HG02642 (cell line): ENCODE results near the gene OXCT2.
A peak's percentile ranks its signal among the peaks of the same experiment; 100 is the strongest.
"Not testable (repeated sequence)": the region's sequence is repeated elsewhere in the genome, so short reads cannot be mapped to it uniquely, and the experiment has no call there.

Source experiments
- ATAC-seq: cut with Tn5 transposase; IDR thresholded peaks from one replicate; pipeline ENCODE4 v1.9.1; 2021; ENCODE audit warnings: mild to moderate bottlenecking; ENCODE audit not compliant: unreplicated experiment, poor library complexity

OXCT2 gene

DNA sequence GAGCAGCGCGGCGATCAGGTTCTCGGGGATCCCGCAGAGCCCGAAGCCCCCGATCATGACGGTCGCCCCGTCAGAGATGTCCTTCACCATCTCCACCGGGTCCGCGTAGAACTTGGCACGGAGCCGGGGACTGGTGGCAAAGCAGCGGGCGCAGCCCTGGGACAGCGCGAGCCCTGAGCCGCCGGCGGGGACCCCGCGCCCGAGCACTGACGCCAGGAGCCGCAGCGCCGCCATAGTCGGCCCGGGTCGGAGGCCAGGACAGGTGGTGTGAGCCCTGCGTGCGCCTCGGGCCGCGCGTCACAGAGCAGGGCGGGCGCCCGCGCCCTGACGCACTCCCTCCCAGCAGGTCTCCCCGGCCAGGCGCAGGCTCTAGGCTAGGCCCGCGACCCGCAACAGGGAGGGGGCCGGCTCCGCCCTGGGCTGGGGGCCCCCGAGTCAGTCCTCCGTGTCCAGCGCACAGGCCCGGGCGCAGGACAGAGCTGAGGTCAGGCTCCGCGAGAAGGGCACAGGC lies at the start of gene OXCT2:
Gene OXCT2 (minus strand): TSS at position 327 of the 511 bp plus-strand sequence. CDS start 93 bp downstream, at position 234.
- not testable (repeated sequence) for ATAC-seq

DNA sequence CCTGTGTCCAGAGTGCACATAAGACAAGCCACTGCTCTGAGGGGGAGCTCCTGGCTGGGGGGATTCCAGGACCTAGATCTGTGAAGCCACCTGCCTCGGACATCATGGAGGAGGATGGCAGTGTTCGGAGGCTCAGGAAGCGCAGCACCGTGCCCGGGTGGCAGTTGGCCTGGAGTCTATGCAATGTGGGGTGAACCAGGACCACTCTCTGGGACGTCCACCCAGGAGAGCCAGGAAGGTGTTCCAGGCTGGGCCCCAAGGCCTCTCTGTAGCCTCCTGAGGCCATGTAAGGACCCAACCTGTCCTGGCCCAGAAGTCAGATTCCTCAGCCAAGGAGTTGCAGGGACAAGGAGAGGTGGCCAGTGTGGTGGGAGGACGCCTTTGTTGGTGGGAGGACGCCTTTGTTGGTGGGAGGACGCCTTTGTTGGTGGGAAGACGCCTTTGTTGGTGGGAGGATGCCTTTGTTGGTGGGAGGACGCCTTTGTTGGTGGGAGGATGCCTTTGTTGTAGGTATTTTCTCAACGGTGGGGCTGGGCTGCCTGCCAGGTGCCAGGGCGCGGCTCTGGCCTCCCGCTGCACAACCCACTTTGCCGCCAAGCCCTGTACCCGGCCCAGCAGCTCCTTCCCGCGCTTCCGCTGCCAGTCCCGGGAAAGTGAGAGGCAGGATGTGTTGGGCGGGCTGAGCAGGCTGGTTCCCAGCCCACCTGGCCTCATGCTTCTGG lies 48.1 kb upstream of the OXCT2 start:
- ATAC-seq, result no peak

DNA sequence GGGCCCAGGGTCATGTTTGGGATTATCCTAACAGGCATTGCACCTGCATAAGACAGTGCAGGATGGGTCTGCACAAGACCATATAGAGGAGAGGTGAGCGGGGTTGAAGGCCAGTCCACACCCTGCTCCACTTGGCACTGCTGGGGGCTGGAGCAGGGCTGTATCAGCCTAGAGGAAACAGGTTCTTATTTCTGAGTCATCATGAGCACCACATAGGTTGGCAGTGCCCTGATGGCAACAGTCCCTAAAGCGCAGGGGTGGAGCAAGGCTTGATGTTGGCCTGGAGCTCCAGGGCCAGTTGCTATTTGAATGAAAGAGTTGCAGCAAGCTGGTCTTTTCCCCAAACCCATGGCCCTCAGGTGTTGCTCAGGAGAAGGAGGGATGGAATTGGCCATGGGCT lies 47.3 kb upstream of the OXCT2 start:
- no peak for ATAC-seq

DNA sequence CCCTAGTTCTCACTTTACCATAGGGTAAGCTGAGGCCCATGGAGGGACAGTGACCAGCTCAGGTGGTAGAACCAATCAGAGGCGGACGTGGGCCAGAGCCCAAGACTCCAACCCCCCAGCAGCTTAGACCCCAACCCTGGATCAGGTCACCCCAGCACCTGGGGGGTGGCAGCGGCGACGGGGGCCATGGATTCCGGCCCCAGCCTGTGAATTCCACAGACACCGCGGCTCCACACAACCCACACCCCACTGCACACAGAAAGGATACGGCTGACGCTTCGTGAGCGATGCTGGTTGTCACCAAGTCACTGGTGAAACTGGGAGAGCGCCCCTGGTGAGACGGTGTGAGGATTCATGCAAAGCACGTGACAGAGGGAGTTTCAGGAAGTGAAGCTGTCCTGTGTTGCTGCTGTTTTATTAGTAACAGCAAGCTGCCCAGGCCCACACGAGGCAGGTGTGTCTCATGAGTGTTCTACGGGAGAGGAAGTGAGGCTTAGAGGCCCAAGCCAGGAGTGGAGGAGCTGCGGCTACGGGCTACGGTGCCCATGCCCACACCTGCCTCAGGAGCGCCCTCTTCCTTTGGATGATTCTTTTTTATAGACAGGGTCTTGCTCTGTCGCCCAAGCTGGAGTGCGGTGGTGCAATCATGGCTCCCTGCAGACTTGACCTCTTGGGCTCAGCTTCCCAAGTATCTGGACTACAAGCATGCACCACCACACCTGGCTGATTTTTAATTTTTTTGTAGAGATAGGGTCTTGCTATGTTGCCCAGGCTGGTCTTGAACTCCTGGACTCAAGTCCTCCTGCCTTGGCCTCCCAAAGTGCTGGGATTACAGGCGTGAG lies 46.2 kb upstream of the OXCT2 start:
- peak; percentile 82 for ATAC-seq

DNA sequence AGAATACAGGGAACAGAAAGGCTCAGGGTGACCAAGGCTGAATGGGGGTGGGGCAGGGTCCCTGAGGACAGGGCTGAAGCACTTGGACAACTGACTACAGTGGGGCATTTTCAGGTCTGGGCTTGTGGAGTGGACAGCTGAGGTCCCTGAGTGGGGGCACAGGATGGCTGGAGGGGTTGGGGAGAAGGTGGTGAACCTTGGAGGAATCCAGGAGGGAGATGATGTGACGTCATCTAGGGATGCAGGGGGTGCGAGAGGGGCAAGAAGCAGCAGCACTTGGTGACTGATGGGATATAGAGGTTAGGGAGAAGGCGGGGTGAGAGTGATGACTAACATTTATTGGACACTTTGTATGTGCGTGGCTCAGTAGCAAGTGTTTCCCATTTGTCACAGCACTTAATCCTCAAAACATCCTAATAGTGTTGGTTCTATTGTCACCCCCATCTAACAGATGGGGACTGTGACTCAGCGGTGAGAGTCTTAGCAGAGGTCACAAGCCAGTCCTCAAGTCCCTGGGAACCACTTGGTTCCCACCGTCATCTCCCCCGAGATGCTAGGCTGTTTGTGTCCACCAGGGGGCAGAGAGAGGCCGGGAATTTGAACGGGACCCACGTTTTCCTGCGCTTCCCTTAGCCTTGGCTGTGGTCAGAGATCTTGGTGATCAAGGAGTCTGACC lies 45.4 kb upstream of the OXCT2 start:
- peak; percentile 41 for ATAC-seq

DNA sequence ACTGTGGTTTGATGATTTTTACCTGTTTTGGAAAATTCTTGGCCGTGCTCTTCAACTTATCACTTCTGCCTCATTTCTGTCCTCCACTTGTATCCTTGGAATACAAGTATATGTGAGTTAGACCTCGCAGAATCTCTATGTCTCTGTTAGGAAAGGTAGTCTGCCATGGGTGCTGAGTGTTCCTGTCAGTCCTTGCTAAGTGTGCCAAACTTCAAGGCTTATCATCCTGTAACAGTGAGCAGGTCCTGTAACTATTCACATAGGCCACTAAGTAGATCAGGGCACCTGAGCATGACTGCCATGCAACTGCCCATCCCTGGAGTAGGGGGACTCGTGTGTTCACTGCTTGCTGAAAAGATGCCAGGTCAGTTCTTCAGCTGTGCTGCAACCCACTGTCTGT lies 41.8 kb upstream of the OXCT2 start:
- ATAC-seq, result no peak

DNA sequence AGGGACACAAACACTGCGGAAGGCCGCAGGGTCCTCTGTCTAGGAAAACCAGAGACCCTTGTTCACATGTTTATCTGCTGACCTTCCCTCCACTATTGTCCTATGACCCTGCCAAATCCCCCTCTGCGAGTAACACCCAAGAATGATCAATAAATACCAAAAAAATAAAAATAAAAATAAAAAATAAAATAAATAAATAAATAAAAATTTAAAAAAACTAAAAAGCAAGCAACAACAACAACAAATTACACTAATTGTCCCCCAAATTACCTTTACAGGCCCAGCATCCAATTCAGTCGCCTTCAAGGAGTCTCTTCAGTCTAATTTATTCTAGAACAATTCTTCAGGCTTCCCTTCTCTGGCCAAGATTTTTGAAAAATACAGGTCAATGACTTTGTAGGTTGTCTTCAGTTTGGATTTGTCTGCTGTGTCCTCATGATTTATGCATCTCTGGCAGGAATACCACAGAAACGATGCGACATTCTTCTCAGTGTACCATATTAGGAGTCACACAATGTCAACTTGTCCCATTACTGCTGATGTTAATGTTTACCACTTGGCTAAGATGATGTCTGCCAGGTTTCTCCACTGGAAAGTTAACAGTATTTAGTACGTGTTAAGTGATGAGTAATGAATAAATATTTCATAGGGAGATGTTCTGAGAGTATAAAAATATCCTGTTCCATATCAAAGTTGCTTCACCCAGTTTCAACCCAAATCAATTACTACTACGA lies 37.8 kb upstream of the OXCT2 start:
- no peak for ATAC-seq

DNA sequence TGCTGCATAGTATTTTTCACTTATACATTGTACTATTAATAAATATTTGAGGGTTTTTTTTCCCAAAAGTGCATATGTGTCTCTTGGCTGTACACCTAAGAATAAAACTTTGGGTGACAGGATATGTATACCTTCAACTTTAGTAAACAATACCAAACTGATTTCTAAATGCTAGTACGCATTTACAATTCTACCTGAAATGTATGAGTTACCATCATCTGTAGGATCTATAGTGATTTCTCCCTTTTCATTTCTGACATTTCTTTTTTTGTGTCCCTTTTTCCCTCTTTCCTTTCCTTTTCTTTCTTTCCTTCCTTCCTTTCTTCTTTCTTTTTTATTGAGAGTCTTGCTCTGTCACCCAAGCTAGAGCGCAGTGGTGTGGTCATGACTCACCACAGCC lies 34.2 kb upstream of the OXCT2 start:
- no peak for ATAC-seq

DNA sequence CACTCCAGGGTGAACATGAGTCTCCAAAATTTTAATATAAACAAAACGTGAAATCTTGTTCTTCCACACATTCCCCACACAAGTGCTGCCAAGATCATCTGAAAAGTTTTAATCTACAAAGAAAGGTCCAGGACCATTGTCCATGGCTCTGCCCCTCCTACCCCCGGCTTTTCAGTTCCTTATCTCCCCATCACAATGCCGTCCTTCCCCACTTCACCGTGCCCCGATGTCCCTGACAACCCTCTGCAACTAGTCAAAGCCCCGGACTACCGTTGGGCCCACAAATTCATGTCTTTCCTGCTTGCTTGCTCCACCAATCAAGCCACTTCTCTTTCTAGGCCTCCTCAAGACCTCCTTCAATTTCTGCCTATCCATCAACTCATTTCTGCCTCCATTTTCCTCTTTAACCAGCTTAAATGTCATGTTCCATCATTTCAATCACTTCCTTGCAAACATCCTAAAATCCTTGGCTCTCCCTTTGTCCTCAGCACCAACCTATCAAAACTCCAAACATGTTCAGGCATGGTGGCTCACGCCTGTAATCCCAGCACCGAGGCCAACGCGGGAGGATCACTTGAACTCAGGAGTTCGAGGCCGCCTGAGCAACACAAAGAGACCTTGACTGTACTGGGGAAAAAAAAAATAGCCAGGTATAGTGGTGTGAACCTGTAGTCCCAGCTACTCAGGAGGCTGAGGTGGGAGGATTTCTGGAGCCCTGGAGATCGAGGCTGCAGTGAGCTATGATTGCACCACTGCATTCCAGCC lies 31.5 kb upstream of the OXCT2 start:
- ATAC-seq, result no peak

DNA sequence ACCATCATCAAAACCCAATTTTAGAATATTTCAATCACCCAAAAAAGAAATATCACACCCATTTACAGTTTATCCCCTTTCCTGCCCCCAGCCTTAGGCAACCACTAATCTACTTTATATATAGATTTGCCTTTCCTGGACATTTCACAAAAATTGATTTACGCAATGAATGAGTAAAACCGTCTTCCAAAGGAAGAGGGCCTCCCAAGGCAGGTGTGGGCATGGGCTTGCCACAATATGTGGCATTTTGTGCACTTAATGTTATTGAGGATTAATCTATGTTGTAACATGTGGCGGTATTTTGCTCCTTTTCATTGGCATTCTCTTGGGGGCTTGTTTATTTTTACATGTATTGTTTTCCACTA lies 29.3 kb upstream of the OXCT2 start:
- no peak for ATAC-seq

DNA sequence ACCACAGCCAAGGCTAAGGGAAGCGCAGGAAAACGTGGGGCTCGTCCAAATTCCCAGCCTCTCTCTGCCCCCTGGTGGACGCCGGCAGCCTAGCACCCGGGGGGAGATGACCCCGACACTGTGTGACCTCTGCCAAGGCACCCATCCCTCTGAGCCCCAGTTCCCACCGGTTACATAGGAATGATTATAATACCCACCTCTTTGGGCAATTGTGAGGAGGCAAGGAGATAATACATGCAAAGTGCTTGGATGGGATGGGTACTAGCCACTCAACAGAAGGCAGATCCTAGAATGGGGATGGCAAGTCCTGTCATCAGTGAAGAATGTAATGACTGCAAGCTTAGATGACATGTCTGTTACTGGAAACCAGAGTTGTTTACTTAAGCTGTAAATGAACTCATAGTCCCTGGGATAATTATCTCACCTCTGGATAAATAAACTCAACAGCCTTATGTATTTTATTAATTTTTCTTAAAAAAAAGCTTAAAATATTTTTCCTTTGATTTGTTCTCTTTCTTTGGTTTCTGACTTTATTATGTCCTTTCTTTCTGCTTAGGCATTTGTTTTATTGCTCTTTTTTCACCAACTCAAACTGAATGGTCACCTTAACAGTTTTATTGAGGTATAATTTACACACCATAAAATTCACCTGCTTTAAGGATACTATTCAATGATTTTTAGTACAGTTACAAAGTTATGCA lies 28.8 kb upstream of the OXCT2 start:
- peak; percentile 74 for ATAC-seq

DNA sequence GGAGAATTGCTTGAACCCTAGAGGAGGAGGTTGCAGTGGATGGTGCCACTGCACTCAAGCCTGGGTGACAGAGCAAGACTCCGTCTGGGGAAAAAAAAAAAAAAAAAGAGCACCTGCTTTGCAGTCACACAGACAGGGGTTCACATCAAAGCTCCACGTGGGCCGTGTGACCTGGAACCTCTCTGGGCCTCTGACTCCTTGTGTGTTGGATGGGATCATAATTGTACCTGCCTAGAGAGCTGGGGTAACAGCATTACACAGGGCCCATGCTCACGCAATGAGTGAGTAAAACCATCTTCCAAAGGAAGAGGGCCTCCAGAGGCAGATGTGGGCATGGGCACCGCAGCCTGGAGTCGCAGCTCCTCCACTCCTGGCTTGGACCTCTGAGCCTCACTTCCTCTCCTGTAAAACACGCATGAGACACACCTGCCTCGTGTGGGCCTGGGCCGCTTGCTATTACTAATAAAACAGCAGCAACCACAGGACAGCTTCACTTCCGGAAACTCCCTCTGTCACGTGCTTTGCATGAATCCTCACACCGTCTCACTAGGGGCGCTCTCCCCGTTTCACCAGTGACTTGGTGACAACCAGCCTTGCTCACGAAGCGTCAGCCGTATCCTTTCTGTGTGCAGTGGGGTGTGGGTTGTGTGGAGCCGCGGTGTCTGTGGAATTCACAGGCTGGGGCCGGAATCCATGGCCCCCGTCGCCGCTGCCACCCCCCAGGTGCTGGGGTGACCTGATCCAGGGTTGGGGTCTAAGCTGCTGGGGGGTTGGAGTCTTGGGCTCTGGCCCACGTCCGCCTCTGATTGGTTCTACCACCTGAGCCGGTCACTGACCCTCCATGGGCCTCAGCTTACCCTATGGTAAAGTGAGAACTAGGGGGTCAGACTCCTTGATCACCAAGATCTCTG lies 28.0 kb upstream of the OXCT2 start:
- peak; percentile 92 for ATAC-seq

DNA sequence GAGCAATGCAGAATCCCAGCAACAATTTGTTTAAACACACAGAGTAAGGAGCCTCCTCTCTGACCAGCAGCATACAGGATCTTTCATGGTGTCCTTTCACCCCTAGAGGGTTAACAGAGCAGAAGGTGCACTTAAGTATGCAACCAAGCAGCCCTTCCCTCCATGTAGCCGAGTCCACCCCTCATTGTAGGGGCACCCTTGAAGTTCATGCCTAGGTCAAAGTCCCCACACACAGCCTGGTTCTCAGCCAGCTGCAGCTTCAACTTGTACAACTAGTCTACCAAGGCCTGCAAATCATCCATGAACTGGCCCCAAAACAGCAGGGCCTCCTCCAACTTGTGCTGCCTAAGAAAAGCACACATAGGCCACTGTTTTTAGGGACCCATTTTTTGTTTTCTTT lies 24.5 kb upstream of the OXCT2 start:
- ATAC-seq, result no peak

DNA sequence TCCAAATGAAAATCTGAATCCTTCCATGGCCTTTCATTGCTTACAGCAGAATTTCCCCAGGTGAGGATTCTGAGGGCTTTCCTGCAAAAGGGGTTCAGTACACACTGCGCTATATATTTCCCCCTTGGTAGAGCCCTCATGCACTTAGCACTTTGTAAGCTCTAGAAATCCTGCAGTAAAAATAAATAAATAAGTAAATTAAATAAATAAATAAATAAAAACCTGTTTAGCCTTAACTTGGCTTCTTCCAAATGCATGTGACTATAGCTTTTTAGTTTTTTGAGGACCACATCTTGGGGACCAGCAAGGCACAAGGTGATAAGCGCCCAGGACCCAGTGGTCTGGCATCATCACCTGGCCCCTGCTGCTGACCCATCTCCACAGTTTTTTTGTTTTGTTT lies 20.7 kb upstream of the OXCT2 start:
- no peak for ATAC-seq

DNA sequence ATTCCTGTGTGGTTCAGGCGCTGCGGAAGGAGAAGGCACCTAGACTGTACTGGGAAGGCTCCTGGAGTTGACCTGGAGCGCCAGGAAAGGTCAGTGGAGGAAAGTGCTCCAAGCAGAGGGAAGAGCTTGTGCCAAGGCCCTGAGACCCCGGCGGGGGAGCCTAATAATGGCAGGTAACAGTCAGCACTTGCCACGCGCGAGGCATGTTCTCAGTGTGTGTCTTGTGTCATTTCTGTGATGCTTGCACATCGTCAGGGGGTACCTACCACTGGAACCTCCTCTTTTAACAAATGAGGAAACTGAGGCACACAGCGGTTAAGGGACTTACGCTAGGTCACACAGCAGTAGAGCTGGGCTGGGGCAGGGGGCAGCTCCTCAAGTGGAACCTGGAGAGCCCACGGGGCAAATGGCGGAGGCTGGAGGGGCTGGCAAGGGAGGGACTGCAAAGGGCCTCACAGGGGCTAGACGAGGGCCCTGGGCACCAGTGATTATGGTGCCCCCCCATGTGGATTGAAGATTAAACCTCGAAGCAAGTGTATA lies 18.5 kb upstream of the OXCT2 start:
- no peak for ATAC-seq

DNA sequence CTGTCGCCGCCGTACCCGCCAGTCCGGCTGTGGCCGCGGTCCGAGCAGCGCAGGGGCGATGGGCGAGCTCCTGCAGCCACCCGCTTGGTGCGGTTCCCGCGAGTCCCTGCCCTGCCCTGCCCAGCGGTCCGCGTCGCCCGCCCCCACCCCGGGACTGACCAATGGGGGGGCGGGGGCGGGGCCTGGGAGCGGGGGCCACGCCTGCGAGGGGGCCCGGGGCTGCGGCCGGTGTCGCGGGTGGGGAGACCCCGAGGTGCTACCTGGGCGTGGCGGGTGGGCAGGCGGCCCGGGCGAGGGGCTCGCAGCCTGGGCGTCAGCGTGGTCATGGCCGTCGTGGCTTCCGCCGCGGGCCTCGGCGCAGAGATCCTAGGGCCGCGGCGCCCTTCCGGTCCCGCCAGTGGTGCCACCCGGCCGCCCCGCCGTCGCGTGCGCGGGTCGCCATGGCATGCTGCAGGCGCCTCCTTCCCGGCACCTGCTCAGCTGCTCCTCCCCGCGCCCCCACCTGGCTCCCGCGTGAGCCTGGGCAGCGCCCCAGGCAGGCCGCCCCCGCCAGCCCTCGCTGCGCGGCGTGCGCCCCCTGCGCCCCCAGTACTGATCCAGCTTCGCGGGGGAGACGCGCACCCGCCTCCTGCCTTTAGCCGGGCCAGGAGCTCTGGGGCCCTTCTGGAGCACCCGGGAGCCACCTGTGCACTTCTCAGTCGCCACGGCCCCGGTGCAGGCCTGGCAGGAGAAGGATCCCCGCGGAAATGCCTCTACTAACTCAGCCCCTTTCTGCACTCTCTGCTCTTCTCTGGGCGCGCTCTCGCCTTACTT lies 17.8 kb upstream of the OXCT2 start, which contains the start of gene BMP8B:
Gene BMP8B (minus strand): TSS at position 108 of the 813 bp plus-strand sequence. CDS start 380 bp downstream, outside the sequence.
- ATAC-seq, result peak; percentile 64

DNA sequence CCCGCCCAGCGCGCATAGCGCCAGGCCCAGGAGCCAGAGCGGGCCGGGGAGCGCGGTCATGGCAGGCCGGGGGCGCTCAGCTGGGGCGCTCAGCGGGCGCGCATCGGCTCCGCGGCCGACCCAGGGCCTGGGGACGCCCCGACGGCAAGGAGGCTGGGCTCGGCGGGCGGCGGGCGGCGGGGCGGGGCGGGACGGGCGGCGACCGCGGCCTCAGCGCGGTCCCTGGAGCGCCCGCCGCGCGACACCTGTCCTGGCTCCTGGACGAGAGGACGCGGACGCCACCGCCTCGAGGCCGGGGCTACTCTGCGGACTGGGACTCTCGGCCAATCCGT lies 17.2 kb upstream of the OXCT2 start:
- no peak for ATAC-seq
